Measurements from ENCODE around the gene SLC25A45.
"Not testable (repeated sequence)": the region's sequence is repeated elsewhere in the genome, so short reads cannot be mapped to it uniquely, and the experiment has no call there.

The SLC25A45 gene

DNA sequence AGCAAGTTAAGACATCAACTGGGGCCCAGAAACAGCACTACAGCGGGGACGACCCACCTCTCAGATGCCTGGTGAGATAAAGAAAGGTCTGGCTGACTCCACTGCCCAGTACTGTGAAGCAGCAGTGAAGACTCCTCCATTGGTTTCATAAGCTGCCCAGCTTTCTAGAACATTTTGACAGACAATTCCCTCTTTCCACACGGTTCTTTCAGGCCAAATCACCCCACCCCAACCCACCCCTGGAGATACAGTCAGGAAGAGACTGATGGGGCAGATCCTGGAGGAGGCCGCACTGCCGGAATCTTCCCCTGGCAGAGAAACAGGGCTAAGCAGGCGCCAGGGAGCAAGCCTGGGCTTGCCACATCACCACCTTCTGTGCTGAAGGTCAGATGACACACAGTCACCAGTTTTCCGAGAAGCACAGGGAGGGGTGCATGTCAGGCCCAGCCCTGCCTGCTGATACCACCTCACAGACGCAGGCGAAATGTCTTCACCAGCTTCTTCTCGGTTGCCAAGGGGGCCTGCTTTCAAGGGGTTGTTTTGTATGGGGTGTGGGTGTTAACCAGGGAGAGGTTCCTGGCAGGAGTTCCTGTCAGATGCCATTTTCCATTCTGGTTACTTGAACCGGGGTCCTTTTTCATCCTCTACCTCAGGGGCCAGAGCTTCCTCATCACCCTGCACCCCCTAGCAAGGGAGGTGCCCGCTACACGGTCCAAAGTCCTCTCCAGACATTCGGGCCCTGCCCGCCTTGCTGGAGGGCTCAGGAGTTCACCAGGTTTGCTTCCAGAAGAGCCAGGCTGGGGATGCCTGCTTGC is 38.7 kb upstream of the SLC25A45 start:
- peak; percentile 91 for DNase-seq

GRCh38 chr11:65420506-65420905 is 38.1 kb upstream of the SLC25A45 start:
- DNase-seq: peak; percentile 58

DNA sequence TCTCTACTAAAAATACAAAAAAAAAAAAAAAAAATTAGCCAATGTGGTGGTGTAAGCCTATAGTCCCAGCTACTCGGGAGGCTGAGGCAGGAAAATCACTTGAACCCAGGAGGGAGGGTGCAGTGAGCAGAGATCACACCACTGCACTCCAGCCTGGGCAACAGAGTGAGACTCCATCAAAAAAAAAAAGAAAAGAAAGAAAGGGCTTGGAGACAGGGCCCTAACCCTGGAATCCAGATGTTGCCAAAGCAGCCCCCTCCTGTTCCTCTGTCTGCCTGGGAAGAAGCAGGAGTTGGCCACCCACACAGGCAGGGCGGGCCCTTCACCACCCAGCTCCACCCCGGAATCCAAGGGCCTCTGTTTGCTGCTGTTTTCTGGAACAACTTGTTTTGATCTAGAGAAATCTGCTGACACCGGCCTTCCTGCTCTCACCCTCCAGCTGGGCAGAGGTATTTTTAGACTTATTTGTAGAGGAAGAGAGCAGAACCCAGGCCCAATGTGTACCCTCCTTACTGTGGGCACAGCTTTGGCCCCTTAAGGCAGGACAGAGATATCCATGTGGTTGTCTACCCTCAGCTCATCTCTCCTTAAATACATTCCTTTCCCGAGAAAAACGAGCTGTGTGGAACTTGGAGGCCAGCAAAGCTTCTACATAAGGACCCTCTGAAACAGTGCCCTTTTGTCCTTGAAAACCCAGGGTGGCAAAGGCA is 37.5 kb upstream of the SLC25A45 start:
- DNase-seq: peak; percentile 83

GRCh38 chr11:65419460-65419771 is 37.0 kb upstream of the SLC25A45 start:
- DNase-seq: no peak

- peak; percentile 93 for DNase-seq
Measured at GRCh38 chr11:65418681-65419459, 36.4 kb upstream of the SLC25A45 start.

GRCh38 chr11:65418431-65418680 is 35.9 kb upstream of the SLC25A45 start:
- no peak for DNase-seq

DNA sequence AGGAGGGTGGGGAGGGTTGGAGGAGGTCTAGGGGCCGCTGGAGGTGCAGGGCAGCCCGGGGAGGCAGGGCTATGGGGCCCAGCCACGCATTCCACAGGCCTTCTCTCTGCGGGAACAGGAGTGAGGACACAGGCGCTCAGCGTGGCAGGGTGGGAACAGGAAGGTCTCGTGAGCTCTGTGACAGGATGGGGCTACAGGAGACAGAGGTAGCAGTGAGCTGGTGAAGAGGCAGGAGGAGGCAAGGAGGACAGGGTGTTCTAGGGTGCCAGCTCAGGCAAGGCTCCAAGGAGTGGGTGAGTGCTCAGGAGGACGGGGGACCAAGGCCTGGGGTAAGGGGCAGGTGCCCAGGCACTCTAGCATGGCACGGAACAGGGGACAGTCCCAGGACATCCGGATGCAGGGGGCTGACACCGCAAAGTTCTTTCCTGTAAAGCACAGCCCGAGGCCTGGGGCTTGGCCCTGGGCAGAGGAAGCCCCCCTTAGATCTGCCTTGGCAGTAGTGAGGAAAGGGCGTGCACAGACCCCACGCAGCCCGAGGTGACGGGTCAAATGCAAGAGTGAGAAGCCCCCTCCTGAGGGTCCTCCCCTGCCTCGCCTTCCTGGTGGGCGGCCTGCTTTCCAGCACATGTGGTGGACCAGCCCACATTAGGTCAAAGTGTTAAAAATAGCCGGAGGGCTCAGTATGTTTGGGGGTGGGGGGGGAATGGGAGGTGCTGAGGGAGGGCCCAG is 35.4 kb upstream of the SLC25A45 start:
- DNase-seq: peak; percentile 83

GRCh38 chr11:65416841-65417701 is 34.6 kb upstream of the SLC25A45 start:
- peak; percentile 81 for DNase-seq

- DNase-seq: peak; percentile 97
Measured at GRCh38 chr11:65416341-65416824, 33.9 kb upstream of the SLC25A45 start.

- DNase-seq: peak; percentile 53
Measured at GRCh38 chr11:65415499-65416340, 33.3 kb upstream of the SLC25A45 start.

GRCh38 chr11:65414776-65415498 is 32.5 kb upstream of the SLC25A45 start:
- no peak for DNase-seq

GRCh38 chr11:65413077-65413664 is 30.7 kb upstream of the SLC25A45 start:
- not testable (repeated sequence) for DNase-seq

DNA sequence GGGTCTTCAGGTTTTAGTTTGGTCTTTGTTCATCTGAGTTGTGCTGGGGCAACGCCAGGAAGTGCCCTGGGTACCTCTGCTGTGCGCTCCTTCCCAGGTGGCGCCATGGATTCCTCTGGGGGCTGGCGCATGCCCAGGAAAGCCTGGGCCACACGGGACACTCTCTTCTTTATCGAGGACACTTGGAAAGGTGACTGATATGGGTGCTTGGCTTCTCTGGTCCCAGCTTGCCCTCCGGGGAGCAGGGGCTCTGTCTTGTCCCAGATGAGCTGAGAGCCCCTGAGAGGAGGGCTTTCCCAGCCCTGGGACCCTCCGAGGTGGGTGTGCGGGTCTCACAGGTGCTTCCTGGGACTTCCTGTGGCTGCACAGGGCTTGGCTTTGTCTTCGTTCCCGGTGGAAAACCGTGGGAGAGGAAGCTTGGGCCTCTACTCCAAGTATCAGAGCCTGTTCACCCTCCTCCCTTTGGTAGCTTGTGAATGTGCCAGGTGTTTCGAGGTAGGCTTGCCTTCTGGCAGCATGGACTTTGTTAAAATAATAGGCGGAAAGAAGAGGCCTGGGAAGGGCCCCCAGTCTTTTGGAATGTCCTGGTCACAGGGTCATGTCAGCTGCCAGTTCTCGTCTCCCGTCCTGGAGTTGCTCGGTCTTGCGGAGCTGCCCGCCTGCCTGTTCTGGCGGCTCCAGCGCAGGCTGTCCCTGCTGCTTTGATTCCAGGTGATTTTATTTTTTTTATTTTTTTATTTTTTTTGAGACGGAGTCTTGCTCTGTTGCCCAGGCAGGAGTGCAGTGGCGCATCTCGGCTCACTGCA is 30.0 kb upstream of the SLC25A45 start:
- no peak for DNase-seq

- DNase-seq: no peak
Measured at GRCh38 chr11:65411681-65412070, 29.2 kb upstream of the SLC25A45 start.

DNA sequence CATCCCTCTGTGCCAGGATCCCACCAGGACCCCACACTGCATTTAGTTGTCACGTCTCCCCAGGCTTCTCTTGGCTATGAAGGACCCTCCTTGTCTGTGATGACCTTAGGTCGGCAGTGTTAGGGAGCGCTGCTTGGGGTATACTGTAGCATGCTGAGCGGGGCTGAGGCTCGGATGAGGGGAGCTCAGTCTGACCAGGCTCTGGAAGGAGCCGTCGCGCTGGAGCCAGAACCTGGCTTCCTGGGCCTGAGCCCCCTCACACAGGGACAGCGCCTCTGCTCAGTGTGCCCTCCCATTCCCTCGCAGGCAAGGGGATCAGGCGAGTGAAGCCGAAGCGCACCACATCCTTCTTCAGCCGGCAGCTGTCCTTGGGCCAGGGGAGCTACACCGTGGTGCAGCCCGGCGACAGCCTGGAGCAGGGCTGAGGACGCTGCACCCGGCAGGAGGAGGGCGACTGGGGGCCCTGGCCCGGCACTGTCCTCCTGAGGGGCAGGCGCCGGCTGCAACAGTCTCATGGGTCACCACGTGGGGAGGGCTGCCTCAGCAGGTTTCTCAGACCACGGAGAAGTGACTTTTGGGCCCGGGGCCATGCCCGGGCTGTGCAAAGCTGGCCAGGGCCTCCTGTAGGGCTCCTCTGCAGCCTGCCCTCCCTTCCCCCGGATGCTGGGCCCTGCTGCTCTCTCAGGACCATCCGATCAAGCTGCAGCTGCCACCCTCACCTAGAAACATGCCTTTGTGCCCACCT is 28.7 kb upstream of the SLC25A45 start:
- no peak for DNase-seq

- DNase-seq: no peak
Measured at GRCh38 chr11:65404638-65405339, 22.3 kb upstream of the SLC25A45 start.

GRCh38 chr11:65404210-65404609 is 21.8 kb upstream of the SLC25A45 start:
- no peak for DNase-seq

All from activated CD8-positive, alpha-beta memory T cell treated with anti-CD3 and anti-CD28 coated beads for 24 hours (primary cell).